ENCODE data around the gene VN1R4.

DNA sequence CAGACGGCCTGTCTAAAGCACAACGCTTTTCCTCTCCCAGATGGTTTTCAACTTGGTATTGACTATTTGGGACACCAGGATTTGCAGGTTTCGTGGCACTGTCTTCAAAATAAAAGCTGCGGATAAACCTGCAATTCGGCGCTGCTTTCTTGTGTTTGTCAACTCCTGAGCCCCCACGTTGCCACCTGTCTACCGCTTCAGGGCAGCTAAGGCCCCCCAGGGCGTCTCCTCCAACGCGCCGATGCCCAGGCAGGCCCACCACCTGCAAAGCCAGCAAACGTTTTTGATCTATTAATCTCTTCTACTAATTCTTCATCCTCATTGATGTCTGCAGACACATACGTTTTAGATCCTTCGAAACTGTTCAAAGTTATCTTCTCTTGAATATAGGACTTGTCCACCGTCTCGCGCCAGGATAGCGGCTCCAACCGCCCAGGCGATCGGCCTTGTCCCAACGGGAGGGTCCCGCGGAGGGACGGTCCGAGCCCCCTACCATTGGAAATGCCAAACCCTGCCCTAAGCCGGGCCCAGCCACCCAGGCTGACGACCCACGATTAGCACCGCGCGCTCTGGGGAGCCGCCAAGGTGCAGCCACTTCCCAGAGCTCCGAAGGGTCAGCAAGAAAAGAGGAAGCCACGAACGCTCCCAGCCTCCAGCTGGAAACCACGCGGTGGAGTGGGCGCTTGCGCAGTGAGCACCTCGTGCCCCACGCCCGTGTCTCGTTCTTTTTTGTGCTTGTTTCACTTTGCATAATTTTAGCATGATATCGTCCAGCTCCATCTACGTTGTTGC lies 23.4 kb upstream of the VN1R4 start:
- TF ChIP-seq, protein P1, sequence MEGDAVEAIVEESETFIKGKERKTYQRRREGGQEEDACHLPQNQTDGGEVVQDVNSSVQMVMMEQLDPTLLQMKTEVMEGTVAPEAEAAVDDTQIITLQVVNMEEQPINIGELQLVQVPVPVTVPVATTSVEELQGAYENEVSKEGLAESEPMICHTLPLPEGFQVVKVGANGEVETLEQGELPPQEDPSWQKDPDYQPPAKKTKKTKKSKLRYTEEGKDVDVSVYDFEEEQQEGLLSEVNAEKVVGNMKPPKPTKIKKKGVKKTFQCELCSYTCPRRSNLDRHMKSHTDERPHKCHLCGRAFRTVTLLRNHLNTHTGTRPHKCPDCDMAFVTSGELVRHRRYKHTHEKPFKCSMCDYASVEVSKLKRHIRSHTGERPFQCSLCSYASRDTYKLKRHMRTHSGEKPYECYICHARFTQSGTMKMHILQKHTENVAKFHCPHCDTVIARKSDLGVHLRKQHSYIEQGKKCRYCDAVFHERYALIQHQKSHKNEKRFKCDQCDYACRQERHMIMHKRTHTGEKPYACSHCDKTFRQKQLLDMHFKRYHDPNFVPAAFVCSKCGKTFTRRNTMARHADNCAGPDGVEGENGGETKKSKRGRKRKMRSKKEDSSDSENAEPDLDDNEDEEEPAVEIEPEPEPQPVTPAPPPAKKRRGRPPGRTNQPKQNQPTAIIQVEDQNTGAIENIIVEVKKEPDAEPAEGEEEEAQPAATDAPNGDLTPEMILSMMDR (IDR thresholded peaks at IDR 0.05), result no peak
- no peak for TF ChIP-seq POLR2A (IDR thresholded peaks at IDR 0.05)

All from lower leg skin (tissue), 3 donors.